ENCODE measurements around the gene UGT2B17.
"Not testable (repeated sequence)": the region's sequence is repeated elsewhere in the genome, so short reads cannot be mapped to it uniquely, and the experiment has no call there.

UGT2B17 gene

DNA sequence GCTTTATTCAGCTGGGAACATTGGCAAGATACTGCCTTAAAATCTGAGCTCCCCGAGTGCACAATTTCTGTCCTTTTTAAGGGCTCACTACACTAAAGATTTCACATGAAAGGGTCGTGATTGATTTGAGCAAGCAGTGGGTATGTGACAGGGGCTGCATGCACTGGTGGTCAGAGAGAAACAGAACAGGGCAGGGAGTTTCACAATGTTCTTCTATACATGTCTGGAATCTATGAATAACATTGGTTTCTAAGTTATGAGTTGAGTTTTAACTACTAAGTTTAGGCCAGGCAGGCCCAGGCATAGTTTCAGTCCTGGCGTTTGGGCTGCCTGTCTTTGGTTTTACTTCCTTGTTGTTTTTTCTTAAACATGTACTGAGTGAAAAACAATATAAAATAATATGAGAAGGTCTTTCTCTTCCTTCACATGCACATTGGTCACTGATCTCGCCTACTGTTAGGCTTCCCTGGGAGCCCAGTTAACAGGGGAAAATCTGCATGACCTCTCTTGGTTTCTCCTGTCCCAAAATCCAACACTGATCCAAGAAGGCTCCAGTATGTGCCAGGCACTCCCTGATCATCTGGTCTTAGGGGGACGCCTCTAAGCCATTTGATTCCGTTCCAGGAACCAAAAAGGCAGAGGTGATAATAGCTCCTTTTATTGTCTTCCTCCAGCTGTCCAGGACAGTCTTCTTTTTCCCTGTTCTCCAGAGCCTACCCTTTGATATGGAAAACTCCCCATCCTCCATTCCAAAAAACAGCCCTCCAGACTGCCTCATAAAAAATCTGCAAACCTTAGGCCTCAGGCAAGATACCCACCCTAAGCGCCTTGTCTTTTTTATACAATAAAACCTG is at the start of gene UGT2B17:
TSS of gene UGT2B17 (minus strand) at position 51 of the 854 bp plus-strand sequence. CDS start 7,838 bp downstream, outside the sequence.
- ATAC-seq (no peak), DNase-seq (no peak)

DNA sequence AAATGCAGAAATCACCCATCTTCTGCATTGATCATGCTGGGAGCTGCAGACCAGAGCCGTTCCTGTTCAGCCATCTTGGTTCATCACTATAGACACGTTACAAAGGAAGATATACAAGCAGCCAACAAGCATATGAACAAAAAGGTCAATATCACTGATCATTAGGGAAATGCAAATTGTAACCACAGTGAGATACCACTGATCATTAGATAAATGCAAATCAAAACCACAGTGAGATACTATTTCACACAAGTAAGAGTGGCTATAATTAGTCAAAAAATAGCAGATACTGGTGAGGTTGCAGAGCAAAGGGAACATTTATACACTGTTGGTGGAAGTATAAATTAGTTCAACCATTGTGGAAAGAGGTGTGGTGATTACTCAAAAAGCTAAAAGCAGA is 46.6 kb upstream of the UGT2B17 start:
- not testable (repeated sequence) for DNase-seq, ATAC-seq

DNA sequence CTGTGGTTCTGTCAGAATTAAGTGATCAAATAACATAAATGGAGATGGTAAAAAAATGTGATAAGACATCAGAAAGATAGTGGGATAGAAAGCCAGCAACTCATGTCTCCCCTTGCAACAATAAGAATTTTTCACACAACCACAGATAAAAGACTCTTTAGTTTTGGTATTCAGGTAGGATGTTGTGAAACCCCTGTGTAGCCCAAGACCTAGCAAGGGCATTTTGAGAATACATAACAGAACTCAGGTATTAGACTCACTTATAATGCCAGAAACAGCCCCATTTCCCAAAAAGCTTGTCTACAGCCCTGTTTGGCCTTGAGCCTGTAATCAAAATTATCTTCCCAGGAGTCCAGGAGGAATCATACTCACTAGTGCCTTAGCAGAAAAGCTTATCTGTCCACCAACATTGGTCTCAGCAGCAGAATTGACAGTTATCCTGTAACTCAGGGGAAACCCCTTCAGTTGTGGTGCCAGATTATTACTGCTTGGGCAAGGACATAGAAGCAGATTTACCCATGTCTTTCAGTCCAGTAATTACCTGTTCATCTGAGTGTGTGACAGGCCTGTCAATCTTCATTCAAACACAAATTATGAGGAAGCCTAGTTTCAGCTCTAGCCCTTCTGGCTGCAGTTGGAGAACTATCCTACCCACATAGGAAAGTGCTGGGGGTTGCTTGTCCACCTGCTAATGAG is 41.0 kb upstream of the UGT2B17 start:
- ATAC-seq = no peak
- DNase-seq = no peak

DNA sequence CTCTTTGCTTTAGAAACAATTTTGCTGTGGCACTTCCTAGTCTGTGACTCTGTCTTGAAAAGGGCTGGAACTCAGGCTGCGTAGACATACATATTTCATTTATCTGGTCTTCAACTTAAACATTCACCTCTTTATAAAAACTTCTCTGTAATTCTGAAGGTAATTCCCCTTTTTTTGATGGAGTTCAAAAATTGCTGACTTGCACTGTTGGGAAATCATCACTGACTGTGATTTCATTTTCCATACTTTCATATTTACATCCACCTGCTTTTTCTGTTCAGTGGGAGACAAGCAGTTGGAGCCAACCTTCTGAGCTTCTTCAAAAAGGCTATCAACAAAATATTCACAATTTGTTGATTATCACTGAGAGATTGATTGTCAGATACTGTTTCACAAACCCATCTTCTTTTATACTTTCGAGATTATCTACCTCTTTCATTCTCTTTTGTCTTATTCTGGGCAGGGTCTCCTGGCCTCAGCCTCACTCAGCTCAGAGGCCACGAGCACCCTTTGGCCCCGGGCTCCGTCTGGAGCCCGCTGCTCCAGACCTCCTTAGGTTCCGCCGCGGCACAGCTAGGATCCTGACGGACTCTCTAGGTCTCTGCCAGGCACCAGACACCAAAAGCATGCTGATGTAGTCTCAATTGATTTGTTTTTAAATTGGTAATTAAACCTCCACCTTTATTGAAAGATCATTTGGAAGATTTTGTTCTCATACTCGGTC is 39.7 kb upstream of the UGT2B17 start:
- ATAC-seq (no peak), DNase-seq (no peak)

DNA sequence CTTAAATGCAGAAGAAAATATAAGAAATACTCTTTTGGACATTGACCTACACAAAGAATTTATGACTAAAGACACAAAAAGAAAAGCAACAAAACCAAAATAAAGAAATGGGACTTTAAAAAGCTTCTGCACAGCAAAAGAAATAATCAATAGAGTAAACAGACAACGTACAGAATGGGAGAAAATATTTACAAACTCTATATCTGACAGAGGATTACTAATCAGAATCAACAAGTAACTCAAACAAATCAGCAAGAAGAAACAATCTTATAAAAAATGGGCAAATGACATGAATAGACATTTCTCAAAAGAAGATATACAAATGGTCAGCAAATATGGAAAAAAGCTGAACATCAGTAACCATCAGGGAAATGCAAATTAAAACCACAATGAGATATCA is 37.6 kb upstream of the UGT2B17 start:
- ATAC-seq (no peak), DNase-seq (no peak)

DNA sequence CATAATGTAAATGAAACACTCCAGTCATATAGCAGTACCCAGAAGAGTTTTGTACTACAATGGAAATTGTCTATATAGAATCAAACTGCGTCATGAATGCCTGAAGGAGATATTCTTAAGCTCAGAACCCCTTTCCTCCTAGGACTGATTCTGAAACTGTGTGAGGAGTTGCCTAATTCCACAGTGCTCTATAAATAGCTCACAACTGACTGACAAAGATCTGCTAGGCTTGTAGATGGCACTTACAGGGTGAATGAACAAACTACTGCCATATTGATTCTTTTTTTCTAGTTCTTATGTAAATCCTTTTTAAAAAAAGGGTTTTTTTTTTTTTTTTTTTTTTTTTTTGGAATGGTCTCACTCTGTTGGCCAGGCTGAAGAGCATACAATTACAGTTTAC is 30.1 kb upstream of the UGT2B17 start:
- DNase-seq (no peak), ATAC-seq (no peak)

DNA sequence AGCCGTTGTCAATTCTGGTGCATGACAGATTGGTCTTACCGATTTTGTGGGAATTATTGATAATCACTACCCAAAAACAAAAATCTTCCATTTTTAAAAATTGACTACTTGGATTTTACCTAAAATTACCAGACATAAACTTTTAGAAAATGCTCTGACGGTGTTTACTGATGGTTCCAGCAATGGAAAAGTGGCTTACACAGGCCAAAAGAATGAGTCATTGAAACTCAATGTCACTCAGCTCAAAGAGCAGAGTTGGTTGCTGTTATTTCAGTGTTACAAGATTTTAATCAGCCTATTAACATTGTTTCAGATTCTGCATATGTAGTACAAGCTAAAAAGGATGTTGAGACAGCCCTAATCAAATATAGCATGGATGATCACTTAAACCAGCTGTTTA is 23.0 kb upstream of the UGT2B17 start:
- no peak for DNase-seq
- ATAC-seq = no peak

DNA sequence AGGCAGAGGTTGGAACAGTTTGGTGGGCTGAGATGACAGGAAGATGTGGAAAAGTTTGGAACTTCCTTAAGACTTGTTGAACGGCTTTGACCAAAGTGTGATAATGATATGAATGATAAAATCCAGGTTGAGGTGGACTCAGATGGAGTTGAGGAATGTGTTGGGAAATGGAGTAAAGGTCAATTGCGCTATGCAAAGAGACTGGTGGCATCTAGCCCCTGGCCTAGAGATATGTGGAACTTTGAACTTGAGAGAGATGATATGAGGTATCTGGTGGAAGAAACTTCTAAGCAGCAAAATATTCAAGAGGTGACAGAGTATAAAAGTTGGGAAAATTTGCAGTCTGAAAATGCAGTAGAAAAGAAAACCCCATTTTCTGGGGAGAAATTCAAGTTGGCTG is 21.4 kb upstream of the UGT2B17 start:
- no peak for ATAC-seq
- no peak for DNase-seq

DNA sequence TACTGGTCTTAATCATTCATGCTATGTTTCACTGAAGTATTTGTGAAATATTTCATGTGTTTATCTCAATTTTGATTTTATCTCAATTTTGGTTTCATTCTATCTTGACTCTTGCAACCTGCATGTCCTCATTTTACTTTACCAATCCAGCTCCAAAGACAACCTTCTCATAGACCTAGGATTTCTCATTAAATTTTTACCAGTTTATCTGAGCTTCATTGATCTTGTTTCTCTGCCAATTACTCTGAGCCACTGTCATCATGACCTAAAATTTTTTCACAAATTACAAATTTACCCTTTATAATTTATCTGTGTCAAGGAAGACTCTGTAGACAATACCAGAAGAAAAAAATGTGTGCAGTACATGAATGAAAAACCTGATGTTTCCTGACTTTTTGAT is 18.6 kb upstream of the UGT2B17 start:
- DNase-seq = no peak
- ATAC-seq = no peak

DNA sequence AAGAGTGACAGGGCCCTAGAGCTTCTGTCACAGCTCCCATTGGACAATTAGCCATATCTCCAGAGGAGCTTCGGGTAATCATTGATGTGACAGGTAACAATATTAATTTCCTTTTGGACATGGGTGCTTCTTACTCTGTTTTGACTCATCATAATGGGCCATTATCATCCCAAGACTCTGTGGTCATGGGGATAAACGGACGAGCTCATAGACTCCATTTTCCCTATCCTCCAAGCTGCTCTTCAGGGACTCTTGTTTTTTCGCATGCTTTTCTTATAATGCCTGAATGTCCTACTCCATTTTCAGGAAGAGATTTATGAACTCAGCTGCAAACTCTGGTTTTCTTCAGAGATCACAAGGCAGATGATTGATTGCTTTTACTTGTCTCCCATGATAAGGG is 17.0 kb upstream of the UGT2B17 start:
- no peak for ATAC-seq

DNA sequence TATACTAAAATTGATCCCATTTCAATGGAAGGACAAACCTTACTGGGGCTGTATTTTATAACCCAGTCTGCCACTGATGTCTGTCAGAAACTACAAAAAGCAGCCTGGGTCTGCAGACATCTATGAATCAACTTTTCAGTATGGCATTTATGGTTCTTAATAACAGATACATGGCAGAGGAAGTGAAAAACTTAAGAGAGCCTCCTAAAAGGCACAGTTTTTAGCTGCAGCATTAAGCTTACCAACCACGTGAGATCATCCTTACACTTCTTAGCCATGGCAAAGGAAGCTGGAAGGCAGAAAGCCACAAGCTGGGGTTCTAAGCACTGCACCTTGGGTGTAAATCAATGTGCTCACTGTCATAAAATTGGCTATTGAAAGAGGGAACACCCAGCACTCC is 16.6 kb upstream of the UGT2B17 start:
- ATAC-seq (no peak), DNase-seq (no peak)

More for the DNA sequence above, 17.0 kb upstream of the UGT2B17 start:
- DNase-seq = no peak

DNA sequence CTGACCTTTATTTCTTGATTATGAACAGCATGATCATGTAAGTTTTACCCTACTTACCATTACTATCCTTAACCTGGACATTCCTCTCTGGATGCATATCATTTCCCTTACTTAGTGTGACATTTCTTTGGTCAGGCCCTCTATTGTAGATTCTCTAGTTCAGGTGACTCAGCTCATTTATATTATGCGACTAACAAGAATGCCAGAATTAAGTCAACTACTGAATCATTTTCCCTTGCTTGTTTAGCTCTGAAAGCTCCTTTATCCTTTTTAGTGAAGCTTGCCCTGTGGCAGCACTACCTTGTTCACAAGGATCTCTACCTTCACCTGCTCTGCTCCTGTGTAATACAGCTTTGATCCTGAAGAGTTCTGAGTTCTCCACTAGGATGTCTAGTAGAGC is 15.1 kb upstream of the UGT2B17 start:
- DNase-seq (no peak), ATAC-seq (no peak)

DNA sequence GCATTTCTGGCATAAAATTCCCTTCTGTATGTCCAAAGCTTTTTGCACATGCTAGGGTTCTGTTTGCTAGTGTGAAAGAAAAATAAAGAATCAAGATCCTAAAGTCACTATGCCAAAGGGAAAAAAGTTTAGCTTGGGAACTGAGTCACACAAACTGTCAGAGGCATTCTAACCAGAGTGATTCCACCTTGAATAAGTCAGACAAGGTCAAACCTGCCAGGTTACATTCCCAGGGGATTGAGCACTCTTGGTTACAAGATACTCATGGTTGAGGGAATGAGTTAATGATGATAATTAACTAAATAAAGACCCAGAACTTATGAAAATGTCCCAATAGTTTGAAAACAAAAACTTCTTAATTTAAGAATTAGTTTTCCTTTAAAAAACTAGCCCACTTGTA is 13.7 kb upstream of the UGT2B17 start:
- no peak for ATAC-seq

DNA sequence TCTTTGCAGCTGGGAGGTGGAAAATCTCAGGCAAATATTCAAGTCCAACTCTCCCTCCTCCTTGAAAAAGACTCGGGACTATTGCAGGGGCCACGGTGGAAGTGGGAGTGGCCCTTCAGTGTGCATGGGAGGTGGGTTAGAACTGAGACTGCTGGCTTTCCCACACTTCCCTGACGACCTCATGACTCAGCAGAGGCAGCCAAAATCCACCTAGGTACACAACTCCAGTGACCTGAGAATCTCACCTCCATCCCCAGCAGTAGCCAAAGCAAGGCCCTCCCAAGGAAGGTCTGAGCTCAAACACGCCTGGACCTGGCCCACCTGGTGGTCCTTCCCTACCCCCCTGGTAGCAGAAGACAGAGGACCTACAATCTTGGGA is 6.2 kb upstream of the UGT2B17 start:
- ATAC-seq (no peak), DNase-seq (no peak)

More for the DNA sequence above, 13.7 kb upstream of the UGT2B17 start:
- no peak for DNase-seq

DNA sequence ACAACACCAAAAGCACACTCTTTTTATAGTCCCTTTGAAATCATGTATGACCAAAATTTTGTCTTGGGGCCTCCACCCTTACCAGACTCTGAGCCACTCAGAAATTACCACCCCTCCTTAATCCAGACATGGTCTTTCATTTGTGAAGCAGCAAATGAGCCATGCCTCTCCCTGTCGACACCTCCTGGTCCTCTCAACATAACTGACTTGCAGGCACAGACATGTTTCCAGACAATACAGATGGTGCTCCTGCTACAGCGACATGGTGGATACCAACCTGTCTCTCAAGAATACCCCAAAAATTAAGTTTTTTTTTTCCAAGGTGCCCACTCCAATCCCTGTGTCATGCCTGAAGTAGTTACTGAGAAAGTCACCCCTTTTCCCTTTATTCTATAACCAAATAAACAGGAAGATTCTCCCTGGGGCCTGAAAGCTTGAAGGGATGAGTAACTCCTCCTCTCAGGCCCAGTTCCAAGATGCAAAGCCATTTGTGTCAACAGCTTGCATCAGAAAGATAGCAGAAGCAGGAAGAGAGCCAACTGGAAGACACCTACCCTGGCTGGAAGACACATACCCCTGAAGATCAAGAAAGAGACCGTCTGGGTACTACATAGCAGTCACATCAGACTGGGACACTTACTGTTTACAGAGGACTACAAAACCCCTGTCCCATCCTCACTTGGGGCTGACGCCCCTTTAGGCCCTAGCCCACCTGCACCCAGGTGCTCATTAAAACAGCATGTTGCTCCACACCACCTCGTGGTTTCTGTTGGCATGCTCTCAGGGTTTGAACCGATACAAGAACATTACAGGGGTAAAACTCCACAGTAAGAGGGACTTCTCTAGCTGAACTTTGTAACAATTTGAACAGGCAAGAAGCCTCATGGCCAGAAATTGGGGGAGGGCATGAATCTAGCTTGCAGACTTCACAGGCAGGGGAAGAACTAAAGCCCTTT is 5.5 kb upstream of the UGT2B17 start:
- DNase-seq (no peak), ATAC-seq (no peak)

DNA sequence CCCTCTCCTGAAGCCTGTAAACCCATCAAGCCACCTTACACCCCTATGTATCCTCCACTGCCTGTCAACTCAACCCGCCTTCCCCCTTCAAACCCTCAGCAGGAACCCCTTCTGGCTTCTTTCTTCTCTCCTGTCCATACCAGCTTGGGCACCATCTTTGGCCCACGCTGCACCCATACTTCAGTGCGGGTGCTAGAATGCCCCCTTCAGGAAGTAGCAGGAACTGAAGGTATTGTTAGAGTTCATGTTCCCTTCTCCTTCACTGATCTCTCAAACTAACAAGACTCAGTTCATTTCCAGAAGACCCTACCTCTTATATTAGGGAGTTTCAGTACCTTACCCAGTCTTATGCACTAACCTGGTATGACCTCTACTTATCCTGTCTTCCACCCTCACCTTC is 1.5 kb upstream of the UGT2B17 start:
- DNase-seq = no peak
- no peak for ATAC-seq

DNA sequence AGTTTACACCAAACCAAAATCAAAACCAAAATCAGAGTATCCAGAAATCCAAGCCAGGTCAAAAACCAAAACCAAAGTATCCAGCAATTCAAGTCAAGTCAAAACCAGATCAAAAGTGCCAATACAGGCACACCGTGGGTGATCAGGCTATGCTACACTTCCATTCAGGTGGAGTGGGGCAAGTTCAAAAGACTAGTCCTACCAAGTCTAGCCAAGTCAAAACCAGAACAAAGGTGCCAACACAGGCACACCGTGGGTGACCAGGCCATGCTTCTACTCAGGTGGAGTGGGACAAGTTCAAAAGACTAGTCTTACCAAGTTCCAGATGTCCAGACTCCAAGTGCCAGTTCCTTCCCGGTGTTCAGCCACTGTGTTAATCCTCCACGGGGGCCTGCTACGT is 486 bp downstream of the UGT2B17 start:
- not testable (repeated sequence) for DNase-seq, ATAC-seq

DNA sequence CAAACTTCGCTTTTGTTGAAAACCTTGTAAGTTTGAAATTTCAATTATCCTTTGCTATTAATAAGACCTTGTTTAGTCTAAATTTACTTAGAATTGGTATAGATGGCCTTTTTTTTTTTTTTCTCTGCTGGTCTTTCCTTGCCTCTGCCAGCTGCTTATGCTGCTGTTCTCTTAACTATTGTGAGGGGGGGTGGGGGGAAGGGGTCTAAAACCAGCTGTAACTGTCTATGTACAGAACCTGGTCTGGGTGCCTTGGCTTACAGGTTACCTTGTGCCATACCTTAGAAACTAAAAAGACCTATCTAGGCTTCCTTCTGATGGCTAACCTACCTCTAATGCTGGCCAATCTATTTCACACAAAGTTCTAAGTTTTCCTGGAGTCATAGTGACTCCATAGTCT is 1.0 kb downstream of the UGT2B17 start:
- no peak for DNase-seq
- ATAC-seq = no peak

DNA sequence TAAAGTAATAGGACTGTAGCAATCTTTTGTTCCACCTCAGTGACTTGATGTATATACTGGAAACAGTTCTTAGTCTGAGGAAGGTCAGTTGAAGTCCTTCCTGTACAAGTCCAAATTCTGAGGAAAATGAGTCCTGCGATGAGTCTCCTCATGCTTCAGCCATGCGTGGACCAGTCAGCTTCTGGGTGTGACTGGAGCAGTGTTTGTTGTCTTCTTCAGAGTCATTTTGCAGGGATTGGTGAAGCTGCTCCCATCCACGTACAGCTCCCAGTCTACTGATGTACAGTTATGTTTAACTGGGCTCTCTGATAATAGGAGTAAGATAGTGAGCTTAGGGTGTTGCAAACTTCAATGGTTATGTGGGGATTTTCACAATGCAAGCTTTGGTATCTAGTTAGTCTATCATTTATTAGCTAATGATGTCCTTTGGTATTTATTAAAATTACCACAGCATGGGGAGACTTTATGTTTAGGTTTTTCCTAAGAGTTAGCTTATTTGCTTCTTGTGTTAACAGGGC is 3.4 kb downstream of the UGT2B17 start:
- DNase-seq (no peak), ATAC-seq (no peak)

DNA sequence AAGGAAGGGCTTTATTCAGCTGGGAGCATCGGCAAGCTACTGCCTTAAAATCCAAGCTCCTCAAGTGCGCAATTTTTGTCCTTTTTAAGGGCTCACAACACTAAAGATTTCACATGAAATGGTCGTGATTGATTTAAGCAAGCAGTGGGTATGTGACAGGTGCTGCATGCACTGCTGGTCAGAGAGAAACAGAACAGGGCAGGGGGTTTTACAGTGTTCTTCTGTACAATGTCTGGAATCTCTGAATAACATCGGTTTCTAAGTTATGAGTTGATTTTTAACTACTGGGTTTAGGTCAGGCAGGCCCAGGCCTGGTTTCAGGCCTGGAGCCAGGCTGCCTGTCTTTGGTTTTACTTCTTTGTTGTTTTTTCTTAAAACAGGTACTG is 6.0 kb downstream of the UGT2B17 start:
- ATAC-seq = no peak
- no peak for DNase-seq

DNA sequence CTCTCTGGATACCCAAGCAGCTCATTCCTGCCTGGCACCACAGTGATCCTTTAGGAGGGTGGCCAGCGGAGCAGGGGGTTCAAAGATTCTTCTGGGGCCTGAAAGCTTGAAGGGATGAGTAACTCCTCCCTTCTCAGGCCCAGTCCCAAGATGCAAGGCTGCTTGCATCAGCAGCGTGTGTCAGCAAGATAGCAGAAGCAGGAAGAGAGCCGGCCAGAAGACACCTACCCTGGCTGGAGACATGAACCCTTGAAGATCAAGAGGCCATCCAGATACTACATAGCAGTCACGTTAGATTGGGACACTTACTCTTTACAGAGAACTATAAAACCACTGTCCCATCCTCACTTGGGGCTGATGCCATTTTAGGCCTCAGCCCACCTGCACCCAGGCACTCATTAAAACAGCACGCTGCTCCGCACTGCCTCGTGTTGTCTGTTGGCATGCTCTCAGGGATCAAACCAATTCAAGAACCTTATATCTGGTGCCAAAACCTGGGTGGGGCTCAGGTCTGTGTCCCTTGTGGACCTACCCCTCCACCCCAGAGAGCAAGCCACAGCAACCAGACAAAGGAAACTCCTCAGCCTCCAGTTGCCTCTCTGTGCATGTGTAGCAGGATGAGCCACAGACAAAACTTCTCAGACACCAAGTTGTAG is 6.5 kb downstream of the UGT2B17 start:
- DNase-seq (no peak), ATAC-seq (no peak)
